CD4-positive, alpha-beta T cell treated with Interleukin-17A for 1 hour (primary cell): ENCODE measurements around the gene CEBPG.

ENCODE experiments used
- DNase-seq: peaks from one replicate; pipeline ENCODE4 v3.0.0-alpha.2; 2020

CEBPG gene

DNA sequence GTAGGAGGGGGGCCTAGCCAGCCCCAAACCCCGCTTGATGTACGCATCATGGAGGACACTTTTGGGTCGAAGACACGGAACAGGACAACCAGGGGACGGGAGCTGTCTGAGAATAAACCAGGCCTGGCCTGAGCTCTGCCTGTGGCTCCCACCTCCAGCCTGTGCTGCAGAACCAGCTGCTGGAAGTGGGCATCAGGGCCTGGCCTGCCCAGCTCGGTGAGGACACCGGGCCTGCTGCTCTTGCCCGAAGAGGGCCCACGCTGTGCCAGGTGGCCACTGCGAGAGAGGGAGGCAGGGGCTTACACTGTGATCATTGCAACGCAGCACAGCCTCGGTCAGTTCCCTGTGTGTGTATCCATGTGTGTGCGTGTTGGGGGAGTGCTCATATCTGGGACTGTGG lies 34.6 kb downstream of the CEBPG start:
- DNase-seq = no peak

DNA sequence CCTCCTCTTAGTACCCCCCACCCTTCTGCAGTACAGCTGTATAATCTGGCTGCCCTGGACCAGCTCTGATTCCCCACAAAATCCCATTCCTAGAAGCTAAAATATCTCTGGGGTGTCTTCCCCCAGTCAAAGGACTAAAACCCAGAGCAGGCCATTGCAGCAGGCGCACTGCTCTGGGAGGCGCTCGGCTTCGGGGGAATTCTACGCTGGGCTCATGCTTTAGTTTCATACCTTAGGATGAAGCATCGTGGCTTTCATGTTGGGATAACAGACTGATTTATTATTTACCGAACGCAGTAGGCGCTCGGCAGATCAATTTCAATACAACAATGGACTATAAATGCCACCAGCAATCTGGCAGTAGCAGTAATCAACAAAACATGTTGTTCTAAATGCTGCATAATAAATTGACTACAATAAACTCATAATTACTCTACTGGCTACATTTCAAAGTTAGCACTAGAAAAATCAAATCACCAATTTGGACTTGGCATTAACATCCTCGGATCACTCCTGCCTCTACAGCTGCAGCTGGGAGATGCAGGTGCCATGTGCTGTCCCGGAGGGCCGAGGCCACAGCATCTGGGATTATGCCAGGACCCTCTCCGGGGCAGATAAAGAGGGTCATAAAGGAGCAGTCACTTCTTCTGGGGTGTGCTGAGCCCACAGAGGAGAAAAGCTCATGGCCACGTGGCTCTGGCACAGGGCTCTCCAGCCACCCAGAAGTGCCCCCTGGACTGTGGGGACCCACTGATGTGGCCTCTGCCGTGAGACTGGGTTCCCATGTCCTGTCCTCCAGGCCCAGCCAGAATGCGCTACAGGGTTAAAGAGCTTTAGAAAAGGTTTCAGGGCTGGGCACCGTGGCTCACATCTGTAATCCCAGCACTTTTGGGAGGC lies 35.3 kb downstream of the CEBPG start:
- DNase-seq = no peak

DNA sequence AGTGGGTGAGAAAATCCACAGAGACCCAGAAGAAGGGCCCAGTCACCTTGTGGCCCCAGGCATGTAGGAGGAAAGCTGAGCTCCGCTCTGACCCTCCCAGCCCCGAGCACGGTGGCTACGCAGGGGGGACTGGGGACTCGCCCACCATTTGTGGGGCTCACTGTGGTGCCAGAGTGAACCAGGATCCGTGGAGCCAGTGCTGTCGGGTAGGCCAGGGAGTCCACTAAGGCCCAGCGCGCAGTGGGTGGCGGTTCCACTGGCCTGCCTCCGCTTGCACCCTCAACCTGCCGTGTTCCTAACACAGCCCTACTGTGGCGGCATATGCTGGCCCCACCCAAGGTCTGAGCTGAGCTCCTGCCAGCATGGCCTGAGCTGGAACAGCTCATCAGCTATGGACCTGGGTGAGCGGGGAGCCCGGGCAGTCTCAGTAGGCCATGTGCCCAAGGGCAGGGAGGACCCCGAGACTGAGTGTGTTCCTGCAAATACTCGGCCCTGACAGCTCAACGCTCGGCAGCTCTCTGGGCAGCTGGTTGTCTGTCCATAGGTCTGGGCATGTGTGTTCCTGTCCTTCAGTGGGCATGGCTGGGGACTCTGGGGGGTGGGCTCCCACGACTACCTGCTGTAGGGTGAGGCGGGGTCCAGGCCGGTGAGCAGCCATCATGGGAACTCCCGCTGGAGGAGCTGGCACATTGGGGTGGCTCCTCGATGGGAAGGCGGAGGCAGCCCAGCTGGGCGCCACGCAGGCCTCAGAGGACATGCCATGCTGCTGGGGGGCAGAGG lies 36.6 kb downstream of the CEBPG start:
- no peak for DNase-seq

DNA sequence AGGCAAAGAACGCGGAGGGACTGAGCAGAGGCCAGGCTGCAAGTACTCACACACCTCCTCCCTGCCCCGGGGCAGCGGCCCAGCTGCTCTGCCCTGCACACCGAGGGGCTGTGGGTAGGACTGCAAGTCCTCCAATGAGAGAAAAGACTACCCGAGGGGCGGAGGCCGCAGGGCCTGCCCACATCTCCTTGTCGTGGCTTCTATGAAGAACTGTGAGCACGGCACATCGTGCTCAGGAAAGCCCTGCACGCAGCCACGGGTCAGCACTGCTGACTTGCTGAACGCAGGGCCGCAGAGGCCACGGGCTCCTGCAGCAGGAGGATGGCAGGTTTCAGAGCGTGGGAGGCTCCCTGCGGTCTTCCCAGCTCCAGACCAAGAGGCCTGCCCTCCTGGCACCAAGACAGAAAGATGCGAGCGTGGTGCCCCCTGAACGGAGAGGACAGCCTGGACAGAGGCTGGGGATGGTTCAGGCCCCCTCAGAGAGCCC lies 37.4 kb downstream of the CEBPG start:
- no peak for DNase-seq

DNA sequence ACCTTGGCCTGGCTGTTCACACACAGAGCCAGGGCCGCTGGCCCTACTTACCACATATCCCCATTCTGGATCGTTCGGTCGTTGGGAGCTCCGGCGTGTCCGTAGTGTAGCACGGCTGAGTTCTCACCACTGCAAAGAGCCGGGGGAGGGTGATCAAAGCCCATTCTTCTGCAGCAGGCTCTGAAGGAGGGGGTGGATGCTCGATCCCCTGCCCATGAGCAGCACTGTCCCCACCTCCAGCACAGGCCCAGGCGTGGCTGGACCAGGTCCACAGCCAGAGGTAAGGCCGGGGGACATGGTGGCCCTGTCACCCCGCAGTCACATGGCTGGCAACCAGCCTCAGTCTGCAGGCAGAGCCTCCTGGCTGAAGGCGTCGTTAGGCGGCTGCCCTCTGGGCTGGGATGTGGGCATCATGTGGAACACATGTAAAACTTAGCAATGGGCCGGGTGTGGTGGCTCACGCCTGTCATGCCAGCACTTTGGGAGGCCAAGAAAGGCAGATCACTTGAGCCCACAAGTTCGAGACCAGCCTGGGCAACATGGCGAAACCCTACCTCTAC lies 38.2 kb downstream of the CEBPG start:
- DNase-seq = no peak

- no peak for DNase-seq
These were observed 39.3 kb downstream of the CEBPG start for GRCh38 chr19:33412601-33413425.

DNA sequence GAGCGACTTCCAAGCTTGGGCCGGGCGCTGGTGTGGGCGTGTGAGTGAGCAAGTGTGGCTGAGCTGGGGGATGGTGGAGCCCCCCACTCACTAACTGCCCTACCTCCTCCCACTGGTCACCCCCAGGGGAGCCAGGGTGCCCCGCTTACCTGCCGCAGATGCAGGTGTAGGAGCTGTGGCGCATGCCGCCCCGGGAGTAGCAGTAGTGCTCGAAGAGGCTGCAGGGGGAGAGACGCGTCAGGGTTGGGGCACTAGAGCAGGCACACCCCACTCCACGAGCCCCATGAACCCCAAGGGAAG lies 39.9 kb downstream of the CEBPG start:
- DNase-seq = no peak

- DNase-seq = no peak
These were observed 40.6 kb downstream of the CEBPG start for GRCh38 chr19:33413868-33414666.

DNA sequence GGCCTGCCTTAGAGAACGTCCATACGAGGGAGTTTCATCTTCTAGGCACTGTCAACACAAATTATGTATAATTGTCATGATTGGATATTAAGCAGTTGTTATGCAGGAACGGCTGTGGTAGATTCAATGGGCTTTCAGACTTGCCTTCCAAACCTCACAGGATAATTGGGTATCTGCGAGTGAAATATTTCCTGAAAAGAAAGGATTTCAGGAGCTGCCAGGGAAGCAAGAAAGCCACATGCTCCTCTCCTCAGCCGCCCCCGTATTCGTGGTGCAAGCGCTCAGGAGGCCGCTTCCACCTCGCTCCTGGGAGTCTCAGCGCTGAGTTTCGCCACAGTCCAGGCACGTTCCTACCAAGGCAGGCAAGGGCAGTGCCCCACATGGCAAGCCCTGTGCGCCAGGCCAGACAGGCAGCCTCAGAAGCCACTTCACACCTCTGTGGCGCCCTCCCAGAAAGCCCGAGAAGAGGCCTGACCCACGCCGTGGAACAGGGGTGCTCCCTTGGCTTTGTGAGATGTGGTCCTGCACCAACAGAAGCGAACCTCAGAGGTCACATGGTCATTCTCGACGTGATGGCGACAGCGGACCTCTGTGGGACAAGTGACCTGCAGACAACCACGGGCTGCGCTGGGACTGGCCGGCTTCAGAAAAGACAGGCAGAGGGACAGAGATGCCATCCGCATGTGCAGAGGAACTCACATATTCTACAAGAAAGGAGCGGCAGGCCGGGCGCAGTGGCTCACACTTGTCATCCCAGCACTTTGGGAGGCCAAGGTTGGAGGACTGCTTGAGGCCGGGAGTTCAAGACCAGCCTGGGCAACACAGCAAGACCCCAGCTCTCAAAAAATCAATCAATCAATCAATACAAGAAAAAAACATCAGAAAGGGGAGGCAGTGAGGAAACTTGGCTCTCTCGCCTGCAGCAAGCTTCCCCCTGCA lies 41.4 kb downstream of the CEBPG start:
- DNase-seq = no peak

DNA sequence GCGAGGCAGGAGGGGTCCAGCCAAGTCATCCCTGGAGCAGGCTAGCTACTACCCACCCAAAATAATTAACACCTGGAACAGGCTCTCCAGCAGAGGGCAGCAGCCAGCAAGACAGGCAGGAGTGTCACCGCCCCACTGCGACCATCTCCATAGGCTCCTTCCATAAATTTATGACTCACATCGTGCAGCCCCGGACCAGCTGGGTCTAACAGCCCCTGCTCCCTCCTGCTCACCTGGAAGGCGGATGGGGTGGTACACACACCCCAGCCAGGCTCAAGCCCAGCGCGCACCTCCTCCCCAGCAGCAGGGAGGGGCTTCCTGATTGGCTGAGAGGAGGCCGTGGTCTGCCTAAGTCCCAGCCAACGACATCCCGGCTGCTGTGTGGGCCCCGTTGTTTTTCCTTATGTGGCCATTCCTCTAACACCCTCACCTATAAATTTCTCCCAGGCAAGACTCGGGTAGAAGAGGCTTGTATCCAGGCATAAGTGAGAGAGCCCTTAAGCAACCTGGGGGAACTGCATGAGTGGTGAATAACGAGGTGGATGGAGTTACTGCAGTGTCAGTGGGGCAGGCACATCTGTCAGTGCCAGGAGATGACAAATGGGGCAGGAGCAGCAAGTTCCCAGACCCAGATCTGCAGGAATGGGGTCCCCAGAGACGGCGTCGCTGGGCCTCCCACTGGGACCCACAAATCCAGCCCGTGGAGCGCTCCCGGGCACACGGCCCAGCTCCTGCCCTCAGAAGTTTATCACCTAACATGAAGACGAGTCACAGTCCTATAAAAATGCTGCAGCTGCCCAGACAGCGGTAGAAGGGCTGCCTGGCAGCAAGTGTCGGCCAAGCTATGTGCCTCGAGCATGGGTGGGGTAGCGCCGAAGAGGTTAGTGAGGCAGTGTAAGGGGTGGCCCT lies 43.1 kb downstream of the CEBPG start:
- peak; percentile 64 for DNase-seq

- no peak for DNase-seq
These were observed 44.2 kb downstream of the CEBPG start for GRCh38 chr19:33417751-33418150.

GRCh38 chr19:33418461-33418860 lies 45.0 kb downstream of the CEBPG start:
- no peak for DNase-seq

- no peak for DNase-seq
These were observed 45.6 kb downstream of the CEBPG start for GRCh38 chr19:33418871-33419787.

DNA sequence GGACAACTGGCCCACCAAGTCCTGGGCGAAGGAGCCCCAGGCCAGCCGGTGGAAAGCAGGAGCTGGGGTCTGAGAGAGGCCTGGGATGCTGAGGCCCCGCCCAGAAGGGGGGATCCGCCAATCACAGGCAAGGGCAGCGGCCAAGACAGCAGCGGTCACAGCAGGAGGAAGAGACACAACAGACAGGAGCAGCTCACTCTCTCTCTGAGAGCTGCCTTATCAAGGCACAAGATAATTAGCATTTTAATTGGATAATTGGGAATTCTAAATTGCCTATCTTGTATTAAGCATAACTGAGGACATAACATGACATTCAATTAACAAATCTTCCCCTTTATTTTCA lies 46.2 kb downstream of the CEBPG start:
- DNase-seq = no peak

GRCh38 chr19:33420821-33421220 lies 47.3 kb downstream of the CEBPG start:
- DNase-seq = no peak

DNA sequence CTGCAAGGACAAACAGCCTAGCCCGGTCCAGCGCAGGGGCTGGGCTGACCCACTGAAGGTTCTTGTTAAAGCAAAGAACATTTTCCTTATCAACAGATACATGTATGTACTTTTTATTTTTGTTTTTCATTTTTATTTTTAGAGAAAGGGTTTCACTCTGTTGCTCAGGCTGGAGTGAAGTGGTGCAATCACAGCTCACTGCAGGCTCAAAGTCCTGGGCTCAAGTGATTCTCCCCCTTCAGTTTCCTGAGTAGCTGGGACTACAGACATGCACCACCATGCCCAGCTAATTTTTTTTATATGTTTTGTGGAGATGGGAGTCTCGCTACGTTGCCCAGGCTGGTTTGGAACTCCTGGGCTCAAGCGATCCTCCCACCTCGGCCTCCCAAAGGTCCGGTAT lies 47.9 kb downstream of the CEBPG start:
- DNase-seq = no peak

GRCh38 chr19:33422369-33423180 lies 49.1 kb downstream of the CEBPG start:
- DNase-seq = no peak

DNA sequence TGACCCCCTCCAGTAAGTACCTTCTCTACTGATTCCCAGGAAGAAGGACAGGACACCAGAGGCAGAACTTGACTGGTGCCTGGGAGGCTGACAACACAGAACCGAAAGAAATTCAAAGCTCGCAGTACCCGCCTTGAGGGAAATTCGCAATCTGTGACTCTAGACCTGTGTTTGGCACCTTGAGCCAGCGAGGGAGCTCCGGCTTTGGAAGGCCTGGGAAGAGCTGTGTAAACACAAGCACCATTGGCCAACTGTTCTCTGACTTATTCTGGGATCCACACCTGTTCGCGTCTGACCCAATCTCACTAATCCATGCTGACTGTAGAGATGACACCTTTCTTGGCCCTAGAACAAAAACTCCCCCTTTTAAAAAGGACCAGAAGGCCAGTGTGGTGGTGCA lies 50.7 kb downstream of the CEBPG start:
- DNase-seq = no peak
